Astrocyte of the spinal cord (primary cell): ENCODE data around the gene ANKRD24.

ENCODE experiments used
- DNase-seq: peaks from one replicate; pipeline ENCODE4 v3.0.0; 2011; ENCODE audit warnings: low read depth, low spot score
- H3K4me3 ChIP-seq: 2 replicates; pipeline ENCODE4 v1.5.1; 2011; ENCODE audit warnings: low read depth, mild to moderate bottlenecking, low read length, moderate library complexity
- in situ Hi-C: cut with HindIII; loops from 2 replicates; pipeline ENCODE4 v1.10.0; 2017; ENCODE audit warnings: low sequenced_read_pairs
- TF ChIP-seq, protein P1 (sequence below): IDR thresholded peaks from 2 replicates; pipeline ENCODE4 v1.5.1; 2012; ENCODE audit warnings: low read depth, mild to moderate bottlenecking, low read length, inconsistent platforms

Gene ANKRD24

DNA sequence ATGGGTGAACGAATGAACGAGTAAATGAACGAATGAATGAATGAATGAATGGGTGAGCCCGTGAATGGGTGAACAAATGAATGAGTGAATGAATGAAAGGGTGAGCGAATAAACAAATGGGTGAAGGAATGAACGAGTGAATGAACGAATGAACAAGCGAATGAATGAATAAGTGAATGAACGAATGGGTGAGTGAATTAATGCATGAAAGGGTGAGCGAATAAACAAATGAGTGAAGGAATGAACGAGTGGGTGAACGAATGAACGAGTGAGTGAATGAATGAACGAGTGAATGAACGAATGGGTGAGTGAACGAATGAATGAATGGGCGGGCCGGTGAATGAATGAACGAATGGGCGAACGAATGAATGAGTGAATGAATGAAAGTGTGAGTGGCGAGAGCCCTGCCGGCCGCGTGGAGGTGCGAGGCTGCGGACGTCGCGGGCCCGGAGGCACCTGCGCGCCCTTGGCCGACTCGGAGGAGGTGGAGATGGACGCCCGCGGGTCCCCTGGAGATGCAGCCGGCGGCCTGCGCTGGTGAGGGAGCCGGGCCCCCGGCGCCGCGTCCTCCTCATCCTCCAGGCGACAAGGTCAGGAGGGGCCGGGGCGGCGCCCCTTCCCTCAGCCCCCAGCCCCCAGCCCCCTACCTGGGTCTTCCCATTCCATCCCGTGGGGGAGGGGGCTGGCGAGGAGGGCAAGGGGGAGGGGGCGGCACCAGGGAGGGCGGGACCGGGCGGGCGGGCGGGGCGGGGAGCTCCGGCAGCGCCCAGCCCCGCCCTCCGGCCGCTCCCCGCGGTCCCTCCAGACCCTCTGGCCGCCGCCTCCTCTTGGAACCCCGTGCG lies 15.4 kb downstream of the ANKRD24 start:
- H3K4me3 ChIP-seq = no peak overlapping the region
- in situ Hi-C loops = no loop called here
- no peak for DNase-seq
- TF ChIP-seq, protein P1, sequence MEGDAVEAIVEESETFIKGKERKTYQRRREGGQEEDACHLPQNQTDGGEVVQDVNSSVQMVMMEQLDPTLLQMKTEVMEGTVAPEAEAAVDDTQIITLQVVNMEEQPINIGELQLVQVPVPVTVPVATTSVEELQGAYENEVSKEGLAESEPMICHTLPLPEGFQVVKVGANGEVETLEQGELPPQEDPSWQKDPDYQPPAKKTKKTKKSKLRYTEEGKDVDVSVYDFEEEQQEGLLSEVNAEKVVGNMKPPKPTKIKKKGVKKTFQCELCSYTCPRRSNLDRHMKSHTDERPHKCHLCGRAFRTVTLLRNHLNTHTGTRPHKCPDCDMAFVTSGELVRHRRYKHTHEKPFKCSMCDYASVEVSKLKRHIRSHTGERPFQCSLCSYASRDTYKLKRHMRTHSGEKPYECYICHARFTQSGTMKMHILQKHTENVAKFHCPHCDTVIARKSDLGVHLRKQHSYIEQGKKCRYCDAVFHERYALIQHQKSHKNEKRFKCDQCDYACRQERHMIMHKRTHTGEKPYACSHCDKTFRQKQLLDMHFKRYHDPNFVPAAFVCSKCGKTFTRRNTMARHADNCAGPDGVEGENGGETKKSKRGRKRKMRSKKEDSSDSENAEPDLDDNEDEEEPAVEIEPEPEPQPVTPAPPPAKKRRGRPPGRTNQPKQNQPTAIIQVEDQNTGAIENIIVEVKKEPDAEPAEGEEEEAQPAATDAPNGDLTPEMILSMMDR = no peak

DNA sequence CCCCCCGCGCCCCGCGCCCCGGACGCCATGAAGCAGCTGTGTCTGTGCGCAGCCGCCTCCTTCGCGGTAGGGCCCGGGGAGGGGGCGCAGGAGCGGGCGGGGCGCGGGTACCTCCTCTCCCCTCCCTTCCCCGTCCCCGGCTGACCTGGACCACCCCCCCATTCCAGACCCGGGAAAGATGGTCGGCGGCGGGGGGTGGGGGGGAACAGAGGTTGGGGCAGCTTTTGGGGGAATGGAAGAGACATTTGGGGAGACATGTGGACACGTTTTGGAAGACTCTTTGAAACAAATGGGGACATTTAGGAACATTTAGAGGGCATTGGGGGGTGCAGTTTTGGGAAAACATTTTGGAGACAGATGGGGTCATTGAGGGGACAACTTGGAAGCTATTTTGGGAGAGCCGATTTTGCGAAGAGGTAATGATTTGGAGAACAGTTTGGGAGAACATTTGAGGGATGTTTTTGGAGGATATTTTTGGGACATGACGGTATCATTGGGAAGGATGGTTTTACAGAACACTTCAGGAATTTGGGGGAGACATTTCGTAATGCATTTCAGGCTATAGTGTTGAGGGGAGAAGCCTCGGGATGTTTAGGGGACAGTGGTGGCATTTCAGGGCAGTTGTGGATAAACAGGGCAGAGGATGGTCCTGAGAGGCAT lies 16.1 kb downstream of the ANKRD24 start:
- TF ChIP-seq, protein P1 = no peak
- in situ Hi-C loops = no loop called here
- DNase-seq = no peak
- H3K4me3 ChIP-seq = no peak overlapping the region

DNA sequence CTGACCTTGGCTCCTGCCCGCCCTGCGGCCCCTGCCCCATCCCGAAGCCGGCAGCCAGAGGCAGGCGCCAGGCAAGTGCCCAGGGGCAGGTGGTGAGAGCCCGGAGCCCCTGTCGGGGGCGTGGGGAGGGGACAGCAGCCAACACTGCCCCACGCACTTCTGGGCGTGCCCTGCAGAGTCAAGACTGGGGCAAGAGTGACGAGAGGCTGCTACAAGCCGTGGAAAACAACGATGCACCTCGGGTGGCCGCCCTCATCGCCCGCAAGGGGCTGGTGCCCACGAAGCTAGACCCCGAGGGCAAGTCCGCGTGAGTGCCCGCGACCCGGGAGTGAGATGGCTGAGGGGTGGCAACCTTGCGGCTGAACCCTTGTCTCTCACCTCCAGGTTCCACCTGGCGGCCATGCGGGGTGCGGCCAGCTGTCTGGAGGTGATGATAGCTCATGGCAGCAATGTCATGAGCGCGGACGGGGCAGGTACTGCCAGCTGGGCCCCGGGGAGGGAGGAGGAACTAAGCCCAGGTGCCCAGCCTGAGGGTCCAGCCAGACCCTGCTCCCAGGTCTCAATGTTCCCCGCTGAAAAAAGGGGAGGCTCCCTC lies 17.3 kb downstream of the ANKRD24 start:
- TF ChIP-seq, protein P1 = no peak
- H3K4me3 ChIP-seq = no peak overlapping the region
- no peak for DNase-seq
- in situ Hi-C loops = no loop called here

DNA sequence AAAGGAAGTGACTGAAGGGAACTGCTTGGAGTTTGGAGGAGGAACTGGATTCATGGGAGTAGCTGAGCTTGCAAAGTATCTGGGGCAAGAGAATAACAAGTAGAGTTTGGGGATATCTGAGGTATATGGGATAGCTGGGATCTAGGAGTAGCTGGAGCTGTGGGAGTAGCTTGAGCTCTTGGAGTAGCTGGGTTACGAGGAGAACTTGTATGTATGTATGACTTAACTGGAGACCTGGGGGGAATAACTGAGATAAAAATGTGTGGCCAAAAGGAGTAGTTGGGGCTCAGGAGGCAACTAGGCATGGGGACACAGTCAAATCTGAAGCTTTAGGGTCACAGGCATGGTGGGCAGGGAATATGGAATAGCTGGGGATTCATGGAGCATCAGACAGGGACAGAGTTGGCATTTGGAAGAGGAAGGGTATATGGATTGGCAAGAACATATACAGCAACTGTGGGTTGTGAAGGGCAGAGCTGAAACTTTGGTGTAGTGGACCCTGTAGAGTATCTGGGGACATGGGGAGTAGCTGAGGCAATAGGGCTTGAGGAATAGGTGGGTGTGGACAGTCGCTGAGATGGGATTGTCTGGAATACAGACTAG lies 18.6 kb downstream of the ANKRD24 start:
- DNase-seq = no peak
- in situ Hi-C loops = no loop called here
- TF ChIP-seq, protein P1 = no peak
- no peak overlapping the region for H3K4me3 ChIP-seq

DNA sequence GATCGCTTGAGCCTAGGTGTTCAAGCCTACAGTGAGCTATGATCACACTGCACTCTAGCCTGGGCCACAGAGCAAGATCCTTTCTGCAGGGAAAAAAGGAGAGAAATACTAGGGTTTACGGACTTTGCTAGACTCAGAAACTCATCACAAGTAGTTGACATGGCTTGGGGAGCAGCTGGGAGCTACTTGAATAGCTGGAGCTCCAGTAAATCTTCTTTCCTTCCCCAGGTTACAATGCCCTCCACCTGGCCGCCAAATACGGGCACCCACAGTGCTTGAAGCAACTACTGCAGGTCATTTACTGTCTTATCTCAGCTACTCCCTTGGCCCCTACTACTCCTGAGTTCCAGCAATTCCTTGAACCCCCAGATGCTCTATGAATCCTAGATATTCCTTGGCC lies 19.3 kb downstream of the ANKRD24 start:
- DNase-seq = no peak
- in situ Hi-C loops = no loop called here
- H3K4me3 ChIP-seq = no peak overlapping the region
- TF ChIP-seq, protein P1 = no peak

DNA sequence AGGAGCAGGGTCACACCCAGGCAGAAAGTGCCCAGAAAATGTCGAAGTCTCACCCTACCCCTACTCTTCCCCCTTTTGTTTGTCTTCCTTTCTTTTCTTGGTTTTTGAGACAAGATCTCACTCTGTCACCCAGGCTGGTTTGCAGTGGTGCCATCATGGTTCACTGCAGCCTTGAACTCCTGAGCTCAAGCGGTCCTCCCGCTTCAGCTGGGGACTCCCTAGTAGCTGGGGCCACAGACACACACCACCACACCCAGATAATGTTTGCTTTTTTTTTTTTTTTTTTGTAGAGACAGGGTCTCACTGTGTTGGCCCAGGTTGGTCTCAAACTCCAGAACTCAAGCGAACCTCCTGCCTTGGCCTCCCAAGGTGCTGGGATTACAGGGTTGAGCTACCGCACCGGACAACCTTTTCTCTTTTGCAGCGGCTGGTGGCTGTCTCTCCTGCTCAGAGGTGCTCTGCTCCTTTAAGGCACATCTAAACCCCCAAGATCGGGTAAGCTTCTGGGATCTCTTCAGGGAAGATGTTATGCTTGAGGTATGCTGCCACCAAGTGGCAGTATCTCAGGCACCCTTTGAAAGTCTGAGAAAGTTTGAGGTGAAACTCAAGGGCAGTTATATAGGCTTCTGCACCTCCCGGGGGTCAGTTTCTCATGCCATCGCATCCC lies 24.5 kb downstream of the ANKRD24 start:
- peak; percentile 37 for DNase-seq
- in situ Hi-C loops = no loop called here
- TF ChIP-seq, protein P1 = peak; percentile 52
- H3K4me3 ChIP-seq = no peak overlapping the region
